ENCODE data around the gene FURIN.

Gene FURIN

DNA sequence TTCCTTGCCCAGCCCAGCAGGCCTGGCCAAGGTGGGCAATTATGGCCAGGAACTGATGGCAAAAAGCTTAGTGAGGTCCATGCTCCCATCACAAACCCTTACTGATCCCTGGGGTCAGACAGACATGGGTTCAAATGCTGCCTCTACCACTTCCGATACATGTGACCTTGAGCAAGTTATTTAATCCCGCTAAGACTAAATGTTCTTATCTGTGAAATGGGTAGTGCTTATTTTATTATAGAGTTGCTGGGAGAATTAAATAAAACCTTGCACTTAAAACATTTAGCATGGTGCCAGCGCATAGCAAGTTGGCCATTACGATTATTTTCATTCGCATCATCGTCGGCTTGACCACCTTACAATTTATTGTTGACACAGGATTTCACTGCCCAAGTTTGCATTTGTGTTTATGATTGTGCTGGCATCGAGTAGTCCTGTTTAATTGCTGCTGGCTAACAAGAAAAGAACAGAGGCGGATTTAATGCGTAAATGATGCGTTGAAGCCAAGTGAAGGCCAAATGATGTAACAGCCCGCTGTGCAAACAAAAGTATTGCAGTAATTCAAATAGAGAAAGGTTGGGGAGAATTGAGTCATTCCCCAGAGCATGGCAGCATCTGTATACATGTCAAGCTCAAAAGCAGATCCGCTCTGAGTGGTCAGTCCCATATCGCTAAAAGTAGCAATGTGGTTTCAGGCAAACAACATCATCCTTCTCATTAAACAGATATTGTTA, 7.3 kb upstream of the FURIN start:
- TF ChIP-seq ZFP30 (CRISPR knock-in tag; IDR thresholded peaks at IDR 0.05) (no peak), TCF4 (CRISPR knock-in tag; IDR thresholded peaks at IDR 0.05; ENCODE audit: borderline replicate concordance) (no peak), OSR1 (CRISPR knock-in tag; IDR thresholded peaks at IDR 0.05) (no peak), ZNF70 (CRISPR knock-in tag; IDR thresholded peaks at IDR 0.05) (no peak), SNAI2 (CRISPR knock-in tag; IDR thresholded peaks at IDR 0.05) (no peak), RARB (CRISPR knock-in tag; IDR thresholded peaks at IDR 0.05) (no peak), ZFP3 (CRISPR knock-in tag; IDR thresholded peaks at IDR 0.05) (no peak), ZNF8 (CRISPR knock-in tag; IDR thresholded peaks at IDR 0.05) (no peak), CREB5 (CRISPR knock-in tag; IDR thresholded peaks at IDR 0.05; ENCODE audit: low read depth) (no peak)
- no peak for ATAC-seq

DNA sequence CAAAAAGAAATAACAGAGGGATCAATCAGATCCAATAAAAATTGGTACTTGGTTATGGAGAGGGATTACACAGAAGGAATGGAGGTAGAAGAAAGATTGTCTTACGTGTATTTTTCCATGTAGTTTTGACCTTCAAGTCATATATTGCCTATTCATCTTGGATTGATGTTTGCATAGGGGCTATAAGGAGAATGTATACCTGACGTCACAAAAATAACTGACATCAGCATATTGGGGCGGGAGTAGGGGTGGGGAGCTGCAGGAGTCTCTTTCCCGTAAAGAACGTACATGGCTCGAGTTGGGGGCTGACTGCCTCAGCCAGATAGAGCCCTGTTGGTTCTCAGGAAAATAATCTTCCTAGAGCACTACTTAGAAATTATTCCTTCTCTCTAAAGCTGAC, 5.9 kb upstream of the FURIN start:
- no peak for ATAC-seq
- TF ChIP-seq ZC3H10 (CRISPR knock-in tag; IDR thresholded peaks at IDR 0.05), result no peak
- TF ChIP-seq SNAI2 (CRISPR knock-in tag; IDR thresholded peaks at IDR 0.05), result no peak
- TF ChIP-seq BACH2 (CRISPR knock-in tag; IDR thresholded peaks at IDR 0.05; ENCODE audit: borderline replicate concordance), result no peak
- TF ChIP-seq, protein P1, sequence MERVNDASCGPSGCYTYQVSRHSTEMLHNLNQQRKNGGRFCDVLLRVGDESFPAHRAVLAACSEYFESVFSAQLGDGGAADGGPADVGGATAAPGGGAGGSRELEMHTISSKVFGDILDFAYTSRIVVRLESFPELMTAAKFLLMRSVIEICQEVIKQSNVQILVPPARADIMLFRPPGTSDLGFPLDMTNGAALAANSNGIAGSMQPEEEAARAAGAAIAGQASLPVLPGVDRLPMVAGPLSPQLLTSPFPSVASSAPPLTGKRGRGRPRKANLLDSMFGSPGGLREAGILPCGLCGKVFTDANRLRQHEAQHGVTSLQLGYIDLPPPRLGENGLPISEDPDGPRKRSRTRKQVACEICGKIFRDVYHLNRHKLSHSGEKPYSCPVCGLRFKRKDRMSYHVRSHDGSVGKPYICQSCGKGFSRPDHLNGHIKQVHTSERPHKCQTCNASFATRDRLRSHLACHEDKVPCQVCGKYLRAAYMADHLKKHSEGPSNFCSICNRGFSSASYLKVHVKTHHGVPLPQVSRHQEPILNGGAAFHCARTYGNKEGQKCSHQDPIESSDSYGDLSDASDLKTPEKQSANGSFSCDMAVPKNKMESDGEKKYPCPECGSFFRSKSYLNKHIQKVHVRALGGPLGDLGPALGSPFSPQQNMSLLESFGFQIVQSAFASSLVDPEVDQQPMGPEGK (CRISPR knock-in tag; IDR thresholded peaks at IDR 0.05; ENCODE audit: borderline replicate concordance), result no peak
- no peak for TF ChIP-seq ZNF565 (CRISPR knock-in tag; conservative IDR thresholded peaks at IDR 0.05; ENCODE audit: low read depth)
- no peak for TF ChIP-seq RARB (CRISPR knock-in tag; IDR thresholded peaks at IDR 0.05)
- no peak for TF ChIP-seq GLIS3 (CRISPR knock-in tag; IDR thresholded peaks at IDR 0.05)
- no peak for TF ChIP-seq ISL1 (CRISPR knock-in tag; IDR thresholded peaks at IDR 0.05)
- TF ChIP-seq ZFP3 (CRISPR knock-in tag; IDR thresholded peaks at IDR 0.05), result no peak
- no peak for TF ChIP-seq PPARA (CRISPR knock-in tag; IDR thresholded peaks at IDR 0.05; ENCODE audit: borderline replicate concordance)
- TF ChIP-seq ARNTL (CRISPR knock-in tag; IDR thresholded peaks at IDR 0.05; ENCODE audit: borderline replicate concordance, low read depth), result no peak
- TF ChIP-seq TOX (CRISPR knock-in tag; IDR thresholded peaks at IDR 0.05; ENCODE audit: borderline replicate concordance), result no peak
- TF ChIP-seq ESRRG (CRISPR knock-in tag; IDR thresholded peaks at IDR 0.05), result no peak
- no peak for TF ChIP-seq POU6F1 (CRISPR knock-in tag; IDR thresholded peaks at IDR 0.05; ENCODE audit: borderline replicate concordance, low read depth)
- TF ChIP-seq CSRNP3 (CRISPR knock-in tag; IDR thresholded peaks at IDR 0.05), result no peak
- TF ChIP-seq ZNF8 (CRISPR knock-in tag; IDR thresholded peaks at IDR 0.05), result no peak
- TF ChIP-seq ZFP30 (CRISPR knock-in tag; IDR thresholded peaks at IDR 0.05), result no peak
- no peak for TF ChIP-seq TCF4 (CRISPR knock-in tag; IDR thresholded peaks at IDR 0.05; ENCODE audit: borderline replicate concordance)
- no peak for TF ChIP-seq OSR1 (CRISPR knock-in tag; IDR thresholded peaks at IDR 0.05)
- TF ChIP-seq, protein P2, sequence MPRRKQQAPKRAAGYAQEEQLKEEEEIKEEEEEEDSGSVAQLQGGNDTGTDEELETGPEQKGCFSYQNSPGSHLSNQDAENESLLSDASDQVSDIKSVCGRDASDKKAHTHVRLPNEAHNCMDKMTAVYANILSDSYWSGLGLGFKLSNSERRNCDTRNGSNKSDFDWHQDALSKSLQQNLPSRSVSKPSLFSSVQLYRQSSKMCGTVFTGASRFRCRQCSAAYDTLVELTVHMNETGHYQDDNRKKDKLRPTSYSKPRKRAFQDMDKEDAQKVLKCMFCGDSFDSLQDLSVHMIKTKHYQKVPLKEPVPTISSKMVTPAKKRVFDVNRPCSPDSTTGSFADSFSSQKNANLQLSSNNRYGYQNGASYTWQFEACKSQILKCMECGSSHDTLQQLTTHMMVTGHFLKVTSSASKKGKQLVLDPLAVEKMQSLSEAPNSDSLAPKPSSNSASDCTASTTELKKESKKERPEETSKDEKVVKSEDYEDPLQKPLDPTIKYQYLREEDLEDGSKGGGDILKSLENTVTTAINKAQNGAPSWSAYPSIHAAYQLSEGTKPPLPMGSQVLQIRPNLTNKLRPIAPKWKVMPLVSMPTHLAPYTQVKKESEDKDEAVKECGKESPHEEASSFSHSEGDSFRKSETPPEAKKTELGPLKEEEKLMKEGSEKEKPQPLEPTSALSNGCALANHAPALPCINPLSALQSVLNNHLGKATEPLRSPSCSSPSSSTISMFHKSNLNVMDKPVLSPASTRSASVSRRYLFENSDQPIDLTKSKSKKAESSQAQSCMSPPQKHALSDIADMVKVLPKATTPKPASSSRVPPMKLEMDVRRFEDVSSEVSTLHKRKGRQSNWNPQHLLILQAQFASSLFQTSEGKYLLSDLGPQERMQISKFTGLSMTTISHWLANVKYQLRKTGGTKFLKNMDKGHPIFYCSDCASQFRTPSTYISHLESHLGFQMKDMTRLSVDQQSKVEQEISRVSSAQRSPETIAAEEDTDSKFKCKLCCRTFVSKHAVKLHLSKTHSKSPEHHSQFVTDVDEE (CRISPR knock-in tag; IDR thresholded peaks at IDR 0.05), result no peak

Data from SK-N-SH treated with all-trans-retinoic acid at 6 μM for 48 hours (cell line).